Prostate gland (tissue), 2 donors: Measurements from ENCODE around the gene RNF187. TPM values are rescaled to one million over a fixed set of nuclear protein-coding genes. Genes with fewer than 3 reads are reported as not detected.

ENCODE experiments used
- DNase-seq: peaks from one replicate; pipeline ENCODE4 v3.0.0-alpha.2; 2019; ENCODE audit warnings: low spot score
- H3K27ac ChIP-seq, 2 donors: fragments of 200-600 bp; sonication (generic); 2 replicates each; pipeline ENCODE4 v1.5.1; 2017 to 2019
- H3K27me3 ChIP-seq: fragments of 200-600 bp; sonication (generic); replicated peaks from 2 replicates; pipeline ENCODE4 v1.5.1; 2019; ENCODE audit not compliant: insufficient read depth
- H3K36me3 ChIP-seq, 2 donors: fragments of 200-600 bp; sonication (generic); 1 replicate in 1 of 2; 2 replicates in 1 of 2; pipeline versions ENCODE4 v1.5.1 to v1.8.1; 2017 to 2019
- H3K4me1 ChIP-seq: fragments of 200-600 bp; sonication (generic); replicated peaks from 2 replicates; pipeline ENCODE4 v1.5.1; 2019
- H3K4me3 ChIP-seq, 2 donors: fragments of 200-600 bp; sonication (generic); 2 replicates each; pipeline ENCODE4 v1.5.1; 2017 to 2019
- H3K9me3 ChIP-seq: fragments of 200-600 bp; sonication (generic); 2 replicates; pipeline ENCODE4 v1.5.1; 2017
- POLR2A ChIP-seq: fragments of 450-650 bp; IDR thresholded peaks from one replicate; pipeline ENCODE4 v1.6.1; 2016; ENCODE audit warnings: antibody characterized with exemption, mild to moderate bottlenecking
- POLR2AphosphoS5 ChIP-seq: sonication (generic); formaldehyde crosslinking; IDR thresholded peaks from one replicate; pipeline ENCODE4 v1.6.1; 2017; ENCODE audit warnings: antibody characterized with exemption
- WGBS: methylation state at CpG from one replicate; pipeline ENCODE4 v1.1.5; 2018; 5-methylcytosine and 5-hydroxymethylcytosine counted together
- intact Hi-C: fragments of 100-400 bp; cut with DNase I; formaldehyde crosslinking; loops from one replicate; pipeline ENCODE4 v1.14.2; 2022
- total RNA-seq, 2 donors: library from RNA; depleted of rRNA; stranded (reverse); fragments of >200 nt; gene quantifications; one replicate each; pipeline ENCODE4 v1.1.0, GENCODE V29; 2016
- TF ChIP-seq, protein P1 (sequence below), 4 experiments: fragments of 200-600 bp in 2 of 4; fragments of 450-650 bp in 2 of 4; sonication (generic) in 2 of 4; IDR thresholded peaks; 1 replicate in 3 of 4; 2 replicates in 1 of 4; pipeline ENCODE4 v1.5.1; 2016 to 2019; ENCODE audit warnings: antibody characterized with exemption in 4 of 4, mild to moderate bottlenecking in 2 of 4, moderate library complexity in 2 of 4

Gene RNF187
- total RNA-seq, 2 donors from 2014 or later, result 83.7 to 130 TPM

DNA sequence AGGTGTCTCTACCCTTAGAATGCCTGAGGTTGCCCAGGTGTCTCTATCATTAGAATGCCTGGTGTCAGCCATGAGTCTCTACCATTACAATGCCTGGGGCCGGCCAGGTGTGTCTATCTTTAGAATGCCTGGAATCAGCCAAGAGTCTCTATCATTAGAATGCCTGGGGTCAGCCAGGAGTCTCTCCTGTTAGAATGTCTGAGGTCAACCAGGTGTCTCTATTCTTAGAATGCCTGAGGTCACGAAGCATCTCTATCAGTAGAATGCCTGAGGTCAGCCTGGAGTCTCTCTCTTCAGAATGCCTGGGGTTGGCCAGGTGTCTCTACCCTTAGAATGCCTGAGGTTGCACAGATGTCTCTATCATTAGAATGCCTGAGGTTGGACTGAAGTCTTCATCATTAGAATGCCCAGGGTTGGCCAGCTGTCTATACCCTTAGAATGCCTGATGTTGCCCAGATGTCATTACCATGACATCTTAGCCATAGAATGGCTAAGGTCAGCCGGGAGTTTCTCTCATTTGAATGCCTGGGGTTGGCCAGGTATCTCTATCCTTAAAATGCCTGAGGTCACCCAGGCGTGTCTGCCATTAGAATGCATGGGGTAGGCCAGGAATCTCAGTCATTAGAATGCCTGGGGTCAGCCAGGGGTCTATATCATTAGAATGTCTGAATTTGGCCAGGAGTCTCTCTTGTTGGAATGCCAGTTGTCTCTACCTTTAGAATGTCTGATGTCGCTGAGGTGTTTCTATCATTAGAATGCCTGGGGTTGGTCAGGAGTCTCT lies 44.0 kb downstream of the RNF187 start:
- no peak for DNase-seq
- 67% methylated on average over 5 of the region's 5 CpGs for WGBS

DNA sequence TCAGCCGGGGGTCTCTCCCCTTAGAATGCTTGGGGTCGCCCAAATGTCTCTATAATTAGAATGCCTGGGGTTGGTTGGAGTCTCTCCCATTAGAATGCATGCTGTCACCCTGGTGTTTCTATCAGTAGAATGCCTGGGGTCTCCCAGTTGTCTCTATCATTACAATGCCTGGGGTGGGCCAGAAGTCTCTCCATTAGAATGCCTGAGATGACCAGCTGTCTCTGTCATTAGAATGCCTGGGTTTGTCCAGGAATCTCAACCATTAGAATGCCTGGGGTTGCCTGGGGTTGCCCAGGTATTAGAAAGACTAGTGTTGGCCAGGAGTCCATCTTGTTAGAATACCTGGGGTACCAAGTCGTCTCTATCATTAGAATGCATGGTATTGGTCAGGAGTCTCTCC lies 51.6 kb downstream of the RNF187 start:
- Histone ChIP-seq H3K36me3 (no peaks in the 10 kb centered on the region), H3K27ac (no peak overlapping the region), H3K27me3 (no peaks in the 10 kb centered on the region), H3K9me3 (no peaks in the 10 kb centered on the region), H3K4me1 (no peaks in the 10 kb centered on the region), H3K4me3 (no peak overlapping the region)
- intact Hi-C loops, result no loop called here
- no peak for DNase-seq
- TF ChIP-seq POLR2AphosphoS5 (no peak), POLR2A (no peak)
- TF ChIP-seq, protein P1, sequence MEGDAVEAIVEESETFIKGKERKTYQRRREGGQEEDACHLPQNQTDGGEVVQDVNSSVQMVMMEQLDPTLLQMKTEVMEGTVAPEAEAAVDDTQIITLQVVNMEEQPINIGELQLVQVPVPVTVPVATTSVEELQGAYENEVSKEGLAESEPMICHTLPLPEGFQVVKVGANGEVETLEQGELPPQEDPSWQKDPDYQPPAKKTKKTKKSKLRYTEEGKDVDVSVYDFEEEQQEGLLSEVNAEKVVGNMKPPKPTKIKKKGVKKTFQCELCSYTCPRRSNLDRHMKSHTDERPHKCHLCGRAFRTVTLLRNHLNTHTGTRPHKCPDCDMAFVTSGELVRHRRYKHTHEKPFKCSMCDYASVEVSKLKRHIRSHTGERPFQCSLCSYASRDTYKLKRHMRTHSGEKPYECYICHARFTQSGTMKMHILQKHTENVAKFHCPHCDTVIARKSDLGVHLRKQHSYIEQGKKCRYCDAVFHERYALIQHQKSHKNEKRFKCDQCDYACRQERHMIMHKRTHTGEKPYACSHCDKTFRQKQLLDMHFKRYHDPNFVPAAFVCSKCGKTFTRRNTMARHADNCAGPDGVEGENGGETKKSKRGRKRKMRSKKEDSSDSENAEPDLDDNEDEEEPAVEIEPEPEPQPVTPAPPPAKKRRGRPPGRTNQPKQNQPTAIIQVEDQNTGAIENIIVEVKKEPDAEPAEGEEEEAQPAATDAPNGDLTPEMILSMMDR (IDR thresholded peaks at IDR 0.05), result no peak
- 60% methylated on average over 3 of the region's 3 CpGs for WGBS

More for the DNA sequence above, 44.0 kb downstream of the RNF187 start:
- no peak overlapping the region for H3K4me3 ChIP-seq
- H3K9me3 ChIP-seq, result no peaks in the 10 kb centered on the region
- H3K27me3 ChIP-seq, result no peaks in the 10 kb centered on the region
- TF ChIP-seq POLR2A, result no peak
- TF ChIP-seq, protein P1 (IDR thresholded peaks at IDR 0.05), result no peak
- TF ChIP-seq POLR2AphosphoS5, result no peak
- H3K27ac ChIP-seq, result no peak overlapping the region
- no peaks in the 10 kb centered on the region for H3K4me1 ChIP-seq
- H3K36me3 ChIP-seq, result no peaks in the 10 kb centered on the region
- intact Hi-C loops, result no loop called here

DNA sequence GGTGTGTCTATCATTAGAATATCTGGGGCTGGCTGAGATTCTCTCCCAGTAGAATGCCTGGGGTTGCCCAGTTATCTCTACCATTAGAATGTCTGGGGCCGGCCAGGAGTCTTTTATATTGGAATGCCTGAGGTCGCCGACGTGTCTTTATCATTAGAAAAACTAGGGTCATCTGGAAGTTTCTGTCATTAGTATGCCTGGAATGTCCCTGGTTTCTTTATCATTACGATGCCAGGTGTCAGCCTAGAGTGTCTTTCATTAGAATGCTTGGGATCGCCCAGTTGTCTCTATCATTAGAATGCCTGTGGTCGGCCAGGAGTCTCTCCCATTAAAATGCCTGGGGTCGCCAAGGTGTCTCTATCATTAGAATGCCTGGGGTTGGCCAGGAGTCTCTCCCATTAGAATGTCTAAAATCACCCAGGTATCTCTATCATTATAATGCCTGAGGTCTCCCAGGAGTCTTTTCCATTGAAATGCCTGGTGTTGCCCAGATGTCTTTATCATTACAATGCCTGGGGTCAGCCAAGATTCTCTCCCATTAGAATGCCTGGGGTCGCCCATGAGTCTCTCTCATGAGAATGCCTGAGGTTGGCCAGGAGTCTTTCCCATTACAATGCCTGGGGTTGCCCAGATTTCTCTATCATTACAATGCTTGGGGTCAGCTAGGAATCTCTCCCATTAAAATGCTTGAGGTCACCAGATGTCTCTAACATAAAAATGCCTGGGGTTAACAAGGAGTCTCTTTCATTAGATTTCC lies 53.2 kb downstream of the RNF187 start:
- Histone ChIP-seq H3K9me3 (no peaks in the 10 kb centered on the region), H3K27me3 (no peaks in the 10 kb centered on the region), H3K27ac (no peak overlapping the region), H3K36me3 (no peaks in the 10 kb centered on the region), H3K4me1 (no peaks in the 10 kb centered on the region), H3K4me3 (no peak overlapping the region)
- DNase-seq, result no peak
- intact Hi-C loops, result no loop called here
- 50% methylated on average over 9 of the region's 9 CpGs for WGBS
- TF ChIP-seq, protein P1 (IDR thresholded peaks at IDR 0.05), result no peak
- TF ChIP-seq POLR2A (no peak), POLR2AphosphoS5 (no peak)

DNA sequence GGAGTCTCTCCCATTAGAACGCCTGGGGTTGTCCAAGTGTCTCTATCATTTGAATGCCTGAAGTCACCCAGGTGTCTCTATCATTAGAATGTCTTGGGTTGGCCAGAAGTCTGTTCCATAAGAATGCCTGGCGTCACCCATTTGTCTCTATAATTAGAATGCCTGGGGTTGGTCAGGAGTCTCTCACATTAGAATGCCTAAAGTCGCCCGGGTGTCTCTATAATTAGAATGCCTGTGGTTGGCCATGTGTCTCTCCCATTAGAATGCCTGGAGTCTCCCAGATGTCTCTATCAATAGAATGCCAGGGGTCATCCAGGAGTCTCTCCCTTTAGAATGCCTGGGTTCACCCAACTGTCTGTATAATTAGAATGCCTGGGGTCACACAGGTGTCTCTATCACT lies 54.5 kb downstream of the RNF187 start:
- Histone ChIP-seq H3K27ac (no peak overlapping the region), H3K36me3 (no peaks in the 10 kb centered on the region), H3K9me3 (no peaks in the 10 kb centered on the region), H3K27me3 (no peaks in the 10 kb centered on the region), H3K4me3 (no peak overlapping the region), H3K4me1 (no peaks in the 10 kb centered on the region)
- WGBS, result 73% methylated on average over 4 of the region's 4 CpGs
- intact Hi-C loops, result no loop called here
- DNase-seq, result no peak
- TF ChIP-seq, protein P1 (IDR thresholded peaks at IDR 0.05), result no peak
- TF ChIP-seq POLR2A, result no peak
- no peak for TF ChIP-seq POLR2AphosphoS5
